ENCODE data around the gene GMIP. TPM values are rescaled to one million over a fixed set of nuclear protein-coding genes. Genes with fewer than 3 reads are reported as not detected.

GMIP gene
- total and polyA plus RNA-seq, 2 of the 4 experiments (the other 2 are of a cell fraction) = 4.1 to 11.0 TPM

DNA sequence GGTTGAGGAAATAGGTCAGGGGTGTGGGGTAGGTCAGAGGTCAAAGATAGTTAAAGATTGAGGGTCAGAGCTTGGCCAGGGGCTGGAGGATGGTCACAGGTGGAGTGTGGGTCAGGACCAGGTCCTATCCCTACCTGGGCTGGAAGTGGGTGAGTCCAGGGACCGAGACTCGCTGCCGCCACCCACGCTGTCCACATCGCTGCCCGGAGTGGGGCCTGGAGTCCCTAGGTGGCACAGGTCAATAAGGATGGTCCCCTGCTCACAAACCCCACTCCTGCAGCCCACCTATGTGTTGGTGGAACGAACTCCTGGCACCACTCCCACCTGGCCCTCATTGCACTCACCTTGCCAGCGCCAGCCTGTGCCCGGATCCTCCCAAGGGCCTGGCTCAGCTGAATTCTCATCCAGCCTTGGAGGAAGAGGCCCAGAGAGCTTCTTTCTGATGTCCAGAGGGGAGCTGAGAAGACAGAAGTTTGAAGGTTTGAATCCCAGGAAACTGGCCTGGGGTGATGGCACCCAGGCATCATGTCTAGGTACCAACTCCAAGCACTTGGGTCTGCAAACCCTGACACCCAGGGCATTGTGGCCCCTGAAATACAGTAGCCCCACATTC lies 6.8 kb downstream of the GMIP start:
- no peak overlapping the region for H2AK5ac ChIP-seq (ENCODE audit: low read depth, low read length)
- TF ChIP-seq CEBPB (IDR thresholded peaks at IDR 0.05; ENCODE audit: low read depth, low read length) (no peak), RFX5 (IDR thresholded peaks at IDR 0.05; ENCODE audit: low read depth, low read length) (no peak), CHD1 (IDR thresholded peaks at IDR 0.05; ENCODE audit: low read depth, low read length) (no peak), RAD21 (IDR thresholded peaks at IDR 0.05; ENCODE audit: low read length) (no peak), MAFK (IDR thresholded peaks at IDR 0.05; ENCODE audit: low read depth, low read length) (no peak), NFE2L2 (IDR thresholded peaks at IDR 0.05; ENCODE audit: low read depth, low read length) (no peak), BHLHE40 (IDR thresholded peaks at IDR 0.05; ENCODE audit: low read depth, low read length) (no peak), FOS (IDR thresholded peaks at IDR 0.05; ENCODE audit: low read depth, low read length) (no peak), MXI1 (IDR thresholded peaks at IDR 0.05; ENCODE audit: borderline replicate concordance, low read depth, low read length) (no peak), MAZ (IDR thresholded peaks at IDR 0.05; ENCODE audit: borderline replicate concordance, low read depth, low read length) (no peak), POLR2A (IDR thresholded peaks at IDR 0.05; ENCODE audit: low read depth, low read length) (no peak), RCOR1 (IDR thresholded peaks at IDR 0.05; ENCODE audit: insufficient replicate concordance, low read length) (no peak), SMC3 (IDR thresholded peaks at IDR 0.05; ENCODE audit: low read depth, low read length) (no peak)
- TF ChIP-seq, protein P1, sequence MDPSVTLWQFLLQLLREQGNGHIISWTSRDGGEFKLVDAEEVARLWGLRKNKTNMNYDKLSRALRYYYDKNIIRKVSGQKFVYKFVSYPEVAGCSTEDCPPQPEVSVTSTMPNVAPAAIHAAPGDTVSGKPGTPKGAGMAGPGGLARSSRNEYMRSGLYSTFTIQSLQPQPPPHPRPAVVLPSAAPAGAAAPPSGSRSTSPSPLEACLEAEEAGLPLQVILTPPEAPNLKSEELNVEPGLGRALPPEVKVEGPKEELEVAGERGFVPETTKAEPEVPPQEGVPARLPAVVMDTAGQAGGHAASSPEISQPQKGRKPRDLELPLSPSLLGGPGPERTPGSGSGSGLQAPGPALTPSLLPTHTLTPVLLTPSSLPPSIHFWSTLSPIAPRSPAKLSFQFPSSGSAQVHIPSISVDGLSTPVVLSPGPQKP (IDR thresholded peaks at IDR 0.05; ENCODE audit: borderline replicate concordance, low read depth, low read length) = no peak
- TF ChIP-seq, protein P2, sequence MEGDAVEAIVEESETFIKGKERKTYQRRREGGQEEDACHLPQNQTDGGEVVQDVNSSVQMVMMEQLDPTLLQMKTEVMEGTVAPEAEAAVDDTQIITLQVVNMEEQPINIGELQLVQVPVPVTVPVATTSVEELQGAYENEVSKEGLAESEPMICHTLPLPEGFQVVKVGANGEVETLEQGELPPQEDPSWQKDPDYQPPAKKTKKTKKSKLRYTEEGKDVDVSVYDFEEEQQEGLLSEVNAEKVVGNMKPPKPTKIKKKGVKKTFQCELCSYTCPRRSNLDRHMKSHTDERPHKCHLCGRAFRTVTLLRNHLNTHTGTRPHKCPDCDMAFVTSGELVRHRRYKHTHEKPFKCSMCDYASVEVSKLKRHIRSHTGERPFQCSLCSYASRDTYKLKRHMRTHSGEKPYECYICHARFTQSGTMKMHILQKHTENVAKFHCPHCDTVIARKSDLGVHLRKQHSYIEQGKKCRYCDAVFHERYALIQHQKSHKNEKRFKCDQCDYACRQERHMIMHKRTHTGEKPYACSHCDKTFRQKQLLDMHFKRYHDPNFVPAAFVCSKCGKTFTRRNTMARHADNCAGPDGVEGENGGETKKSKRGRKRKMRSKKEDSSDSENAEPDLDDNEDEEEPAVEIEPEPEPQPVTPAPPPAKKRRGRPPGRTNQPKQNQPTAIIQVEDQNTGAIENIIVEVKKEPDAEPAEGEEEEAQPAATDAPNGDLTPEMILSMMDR (conservative IDR thresholded peaks at IDR 0.05; ENCODE audit: low read depth, low read length) = no peak
- TF ChIP-seq, protein P3, sequence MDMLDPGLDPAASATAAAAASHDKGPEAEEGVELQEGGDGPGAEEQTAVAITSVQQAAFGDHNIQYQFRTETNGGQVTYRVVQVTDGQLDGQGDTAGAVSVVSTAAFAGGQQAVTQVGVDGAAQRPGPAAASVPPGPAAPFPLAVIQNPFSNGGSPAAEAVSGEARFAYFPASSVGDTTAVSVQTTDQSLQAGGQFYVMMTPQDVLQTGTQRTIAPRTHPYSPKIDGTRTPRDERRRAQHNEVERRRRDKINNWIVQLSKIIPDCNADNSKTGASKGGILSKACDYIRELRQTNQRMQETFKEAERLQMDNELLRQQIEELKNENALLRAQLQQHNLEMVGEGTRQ (IDR thresholded peaks at IDR 0.05; ENCODE audit: low read depth, low read length) = no peak
- no peak overlapping the region for H2AFZ ChIP-seq (replicated peaks; ENCODE audit: low read length, poor library complexity)
- no peak overlapping the region for H2BK20ac ChIP-seq (ENCODE audit: low read depth, low read length)
- H2AK9ac ChIP-seq (replicated peaks; ENCODE audit: low read depth, low read length, poor library complexity) = peak overlapping the region; percentile 61
- H3K27me3 ChIP-seq (ENCODE audit: control insufficient read depth, insufficient read depth, low read length) = no peaks in the 10 kb centered on the region
- H3K9me3 ChIP-seq (ENCODE audit: control insufficient read depth, insufficient read depth, low read length) = no peaks in the 10 kb centered on the region
- in situ Hi-C loops (cut with MboI; ENCODE audit: low sequenced_read_pairs) (loop anchor here (25.0 kb wide), 1 partner anchor 249 kb away; no protein-coding TSS in a partner anchor), dilution Hi-C loops (cut with HindIII; ENCODE audit: low sequenced_read_pairs, unreplicated experiment) (no loop called here), intact Hi-C loops (cut with micrococcal nuclease) (no loop called here)
- H4K91ac ChIP-seq (ENCODE audit: insufficient read depth, low read depth, low read length) = no peak overlapping the region
- DNase-seq (no peak), ATAC-seq (ENCODE audit: low read depth) (no peak)
- no peak overlapping the region for H4K5ac ChIP-seq (ENCODE audit: low read depth, low read length)
- H2BK15ac ChIP-seq (ENCODE audit: low read depth, low read length) = no peak overlapping the region
- no peak overlapping the region for H3K4me3 ChIP-seq (ENCODE audit: insufficient read depth, low read depth, low read length)
- 90% methylated on average over 2 of the region's 9 CpGs; no CpG with 5 or more reads in 1 of the 2 experiments for WGBS, 2 experiments (ENCODE audit: extremely low coverage in 2 of 2, insufficient read length in 1 of 2)
- no peak overlapping the region for H3K14ac ChIP-seq (replicated peaks; ENCODE audit: low read depth, low read length)
- H3K9me1 ChIP-seq (ENCODE audit: insufficient read depth, low read length) = no peaks in the 10 kb centered on the region; the same call in 1 of the 2 replicates
- H3K79me1 ChIP-seq (ENCODE audit: low read depth in 1 of 2, low read length in 2 of 2) = peaks cover 0 to 4% of the 10 kb centered on the region in 2 experiments; a peak in 2 of 4 replicates
- H3K4me2 ChIP-seq (ENCODE audit: low read depth, low read length) = no peak overlapping the region
- no TSS peak for BruUV-seq (replicated peaks)
- H3K36me3 ChIP-seq (ENCODE audit: control insufficient read depth, insufficient read depth, low read length) = peaks cover 43% of the 10 kb centered on the region
- no peaks in the 10 kb centered on the region for H4K20me1 ChIP-seq (ENCODE audit: insufficient read depth, low read length)
- ChIA-PET POLR2A (ENCODE audit: unreplicated experiment) (no interaction called here), CTCF (no interaction called here)
- H3K4ac ChIP-seq (ENCODE audit: low read depth, low read length) = no peak overlapping the region
- no peak overlapping the region for H3K56ac ChIP-seq (ENCODE audit: extremely low read depth, insufficient read depth, low read length)
- no peak overlapping the region for H3K9ac ChIP-seq (ENCODE audit: low read depth, low read length)
- H2BK120ac ChIP-seq (ENCODE audit: low read depth, low read length) = no peak overlapping the region
- H3K27ac ChIP-seq (ENCODE audit: insufficient read depth, low read length) = no peak overlapping the region
- H3K4me1 ChIP-seq (ENCODE audit: control insufficient read depth, insufficient read depth, low read length) = no peaks in the 10 kb centered on the region
- H3K23ac ChIP-seq (ENCODE audit: low read depth, low read length) = no peak overlapping the region
- no peak overlapping the region for H2BK5ac ChIP-seq (ENCODE audit: low read depth, low read length, poor library complexity, severe bottlenecking)
- no peak overlapping the region for H3K18ac ChIP-seq (ENCODE audit: low read depth, low read length)
- H4K8ac ChIP-seq (ENCODE audit: low read depth in 2 of 2, low read length in 2 of 2) = no peak overlapping the region
